ENCODE measurements around the gene IL1RAPL2.

DNA sequence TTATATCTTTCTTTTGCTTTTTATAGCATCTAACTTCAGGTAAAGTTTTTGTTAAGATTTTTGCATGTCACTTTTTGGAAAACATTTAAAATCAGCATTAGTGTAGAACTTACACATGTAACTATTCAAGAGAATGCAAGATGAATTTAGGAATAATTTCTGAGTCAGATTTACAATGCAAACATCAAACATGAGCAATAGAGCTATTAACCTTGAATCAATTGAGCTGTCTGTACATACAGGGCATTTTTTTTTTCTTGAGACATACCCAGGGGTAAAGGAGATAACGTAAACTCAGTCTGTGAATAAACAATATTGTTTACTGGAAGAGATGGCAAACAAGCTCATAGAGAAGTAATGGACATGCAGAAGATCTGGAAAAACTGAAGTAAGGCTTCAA, 311.5 kb downstream of the IL1RAPL2 start:
- TF ChIP-seq ZNF565 (CRISPR knock-in tag; conservative IDR thresholded peaks at IDR 0.05; ENCODE audit: low read depth) (no peak), ZNF70 (CRISPR knock-in tag; IDR thresholded peaks at IDR 0.05) (no peak), CSDC2 (CRISPR knock-in tag; IDR thresholded peaks at IDR 0.05) (no peak), RARB (CRISPR knock-in tag; IDR thresholded peaks at IDR 0.05) (no peak), OSR1 (CRISPR knock-in tag; IDR thresholded peaks at IDR 0.05) (no peak), ESRRG (CRISPR knock-in tag; IDR thresholded peaks at IDR 0.05) (no peak)
- TF ChIP-seq, protein P1, sequence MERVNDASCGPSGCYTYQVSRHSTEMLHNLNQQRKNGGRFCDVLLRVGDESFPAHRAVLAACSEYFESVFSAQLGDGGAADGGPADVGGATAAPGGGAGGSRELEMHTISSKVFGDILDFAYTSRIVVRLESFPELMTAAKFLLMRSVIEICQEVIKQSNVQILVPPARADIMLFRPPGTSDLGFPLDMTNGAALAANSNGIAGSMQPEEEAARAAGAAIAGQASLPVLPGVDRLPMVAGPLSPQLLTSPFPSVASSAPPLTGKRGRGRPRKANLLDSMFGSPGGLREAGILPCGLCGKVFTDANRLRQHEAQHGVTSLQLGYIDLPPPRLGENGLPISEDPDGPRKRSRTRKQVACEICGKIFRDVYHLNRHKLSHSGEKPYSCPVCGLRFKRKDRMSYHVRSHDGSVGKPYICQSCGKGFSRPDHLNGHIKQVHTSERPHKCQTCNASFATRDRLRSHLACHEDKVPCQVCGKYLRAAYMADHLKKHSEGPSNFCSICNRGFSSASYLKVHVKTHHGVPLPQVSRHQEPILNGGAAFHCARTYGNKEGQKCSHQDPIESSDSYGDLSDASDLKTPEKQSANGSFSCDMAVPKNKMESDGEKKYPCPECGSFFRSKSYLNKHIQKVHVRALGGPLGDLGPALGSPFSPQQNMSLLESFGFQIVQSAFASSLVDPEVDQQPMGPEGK (CRISPR knock-in tag; IDR thresholded peaks at IDR 0.05; ENCODE audit: borderline replicate concordance): no peak
- TF ChIP-seq, protein P2, sequence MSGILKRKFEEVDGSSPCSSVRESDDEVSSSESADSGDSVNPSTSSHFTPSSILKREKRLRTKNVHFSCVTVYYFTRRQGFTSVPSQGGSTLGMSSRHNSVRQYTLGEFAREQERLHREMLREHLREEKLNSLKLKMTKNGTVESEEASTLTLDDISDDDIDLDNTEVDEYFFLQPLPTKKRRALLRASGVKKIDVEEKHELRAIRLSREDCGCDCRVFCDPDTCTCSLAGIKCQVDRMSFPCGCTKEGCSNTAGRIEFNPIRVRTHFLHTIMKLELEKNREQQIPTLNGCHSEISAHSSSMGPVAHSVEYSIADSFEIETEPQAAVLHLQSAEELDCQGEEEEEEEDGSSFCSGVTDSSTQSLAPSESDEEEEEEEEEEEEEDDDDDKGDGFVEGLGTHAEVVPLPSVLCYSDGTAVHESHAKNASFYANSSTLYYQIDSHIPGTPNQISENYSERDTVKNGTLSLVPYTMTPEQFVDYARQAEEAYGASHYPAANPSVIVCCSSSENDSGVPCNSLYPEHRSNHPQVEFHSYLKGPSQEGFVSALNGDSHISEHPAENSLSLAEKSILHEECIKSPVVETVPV (CRISPR knock-in tag; IDR thresholded peaks at IDR 0.05): no peak
- TF ChIP-seq, protein P3, sequence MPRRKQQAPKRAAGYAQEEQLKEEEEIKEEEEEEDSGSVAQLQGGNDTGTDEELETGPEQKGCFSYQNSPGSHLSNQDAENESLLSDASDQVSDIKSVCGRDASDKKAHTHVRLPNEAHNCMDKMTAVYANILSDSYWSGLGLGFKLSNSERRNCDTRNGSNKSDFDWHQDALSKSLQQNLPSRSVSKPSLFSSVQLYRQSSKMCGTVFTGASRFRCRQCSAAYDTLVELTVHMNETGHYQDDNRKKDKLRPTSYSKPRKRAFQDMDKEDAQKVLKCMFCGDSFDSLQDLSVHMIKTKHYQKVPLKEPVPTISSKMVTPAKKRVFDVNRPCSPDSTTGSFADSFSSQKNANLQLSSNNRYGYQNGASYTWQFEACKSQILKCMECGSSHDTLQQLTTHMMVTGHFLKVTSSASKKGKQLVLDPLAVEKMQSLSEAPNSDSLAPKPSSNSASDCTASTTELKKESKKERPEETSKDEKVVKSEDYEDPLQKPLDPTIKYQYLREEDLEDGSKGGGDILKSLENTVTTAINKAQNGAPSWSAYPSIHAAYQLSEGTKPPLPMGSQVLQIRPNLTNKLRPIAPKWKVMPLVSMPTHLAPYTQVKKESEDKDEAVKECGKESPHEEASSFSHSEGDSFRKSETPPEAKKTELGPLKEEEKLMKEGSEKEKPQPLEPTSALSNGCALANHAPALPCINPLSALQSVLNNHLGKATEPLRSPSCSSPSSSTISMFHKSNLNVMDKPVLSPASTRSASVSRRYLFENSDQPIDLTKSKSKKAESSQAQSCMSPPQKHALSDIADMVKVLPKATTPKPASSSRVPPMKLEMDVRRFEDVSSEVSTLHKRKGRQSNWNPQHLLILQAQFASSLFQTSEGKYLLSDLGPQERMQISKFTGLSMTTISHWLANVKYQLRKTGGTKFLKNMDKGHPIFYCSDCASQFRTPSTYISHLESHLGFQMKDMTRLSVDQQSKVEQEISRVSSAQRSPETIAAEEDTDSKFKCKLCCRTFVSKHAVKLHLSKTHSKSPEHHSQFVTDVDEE (CRISPR knock-in tag; IDR thresholded peaks at IDR 0.05): no peak
- TF ChIP-seq, protein P4, sequence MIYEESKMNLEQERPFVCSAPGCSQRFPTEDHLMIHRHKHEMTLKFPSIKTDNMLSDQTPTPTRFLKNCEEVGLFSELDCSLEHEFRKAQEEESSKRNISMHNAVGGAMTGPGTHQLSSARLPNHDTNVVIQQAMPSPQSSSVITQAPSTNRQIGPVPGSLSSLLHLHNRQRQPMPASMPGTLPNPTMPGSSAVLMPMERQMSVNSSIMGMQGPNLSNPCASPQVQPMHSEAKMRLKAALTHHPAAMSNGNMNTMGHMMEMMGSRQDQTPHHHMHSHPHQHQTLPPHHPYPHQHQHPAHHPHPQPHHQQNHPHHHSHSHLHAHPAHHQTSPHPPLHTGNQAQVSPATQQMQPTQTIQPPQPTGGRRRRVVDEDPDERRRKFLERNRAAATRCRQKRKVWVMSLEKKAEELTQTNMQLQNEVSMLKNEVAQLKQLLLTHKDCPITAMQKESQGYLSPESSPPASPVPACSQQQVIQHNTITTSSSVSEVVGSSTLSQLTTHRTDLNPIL (CRISPR knock-in tag; IDR thresholded peaks at IDR 0.05; ENCODE audit: low read depth): no peak
